Liver (tissue), 9 donors: ENCODE data around the gene HLA-DRB5. TPM values are rescaled to one million over a fixed set of nuclear protein-coding genes. Genes with fewer than 3 reads are reported as not detected.
"Not testable (repeated sequence)": the region's sequence is repeated elsewhere in the genome, so short reads cannot be mapped to it uniquely, and the experiment has no call there.

ENCODE experiments used
- DNase-seq: peaks from one replicate; pipeline ENCODE4 v3.0.0-alpha.2; 2017; ENCODE audit warnings: low spot score
- H3K27ac ChIP-seq, 2 donors: one replicate each; pipeline ENCODE4 v1.7.0; 2013; ENCODE audit warnings: inconsistent platforms in 2 of 2, low read length in 2 of 2, control low read depth in 1 of 2, low read depth in 1 of 2, mild to moderate bottlenecking in 1 of 2
- H3K27me3 ChIP-seq, 4 donors: one replicate each; pipeline versions ENCODE4 v1.6.1 to v1.7.0; 2013; ENCODE audit warnings: low read length in 3 of 4, inconsistent platforms in 1 of 4, mild to moderate bottlenecking in 1 of 4, moderate library complexity in 1 of 4; ENCODE audit not compliant: control insufficient read depth in 4 of 4, insufficient read depth in 4 of 4
- H3K36me3 ChIP-seq, 4 donors: one replicate each; pipeline versions ENCODE4 v1.6.1 to v1.7.0; 2013; ENCODE audit warnings: low read length in 3 of 4, mild to moderate bottlenecking in 3 of 4, low read depth in 1 of 4, moderate library complexity in 1 of 4; ENCODE audit not compliant: control insufficient read depth in 4 of 4, insufficient read depth in 3 of 4
- H3K4me1 ChIP-seq, 4 donors: one replicate each; pipeline versions ENCODE4 v1.6.1 to v1.7.0; 2013; ENCODE audit warnings: low read length in 3 of 4, mild to moderate bottlenecking in 3 of 4, moderate library complexity in 1 of 4; ENCODE audit not compliant: control insufficient read depth in 4 of 4, insufficient read depth in 4 of 4
- H3K4me3 ChIP-seq, 3 donors: one replicate each; pipeline versions ENCODE4 v1.6.1 to v1.7.0; 2013; ENCODE audit warnings: low read length in 3 of 3, control low read depth in 1 of 3, low read depth in 1 of 3, mild to moderate bottlenecking in 1 of 3
- H3K9ac ChIP-seq, 2 donors: one replicate each; pipeline ENCODE4 v1.7.0; 2013; ENCODE audit warnings: low read length in 2 of 2, mild to moderate bottlenecking in 2 of 2, moderate library complexity in 2 of 2, control low read depth in 1 of 2, low read depth in 1 of 2
- H3K9me3 ChIP-seq, 4 donors: one replicate each; pipeline versions ENCODE4 v1.6.1 to v1.7.0; 2013; ENCODE audit warnings: low read length in 3 of 4; ENCODE audit not compliant: control insufficient read depth in 4 of 4
- ATF3 ChIP-seq: IDR thresholded peaks from 2 replicates; pipeline ENCODE4 v1.6.1; 2016; ENCODE audit warnings: antibody characterized with exemption
- CTCF ChIP-seq: fragments of 150-350 bp; IDR thresholded peaks from 2 replicates; pipeline ENCODE4 v1.5.1; 2017; ENCODE audit warnings: improper control_type of control experiment, low read depth, low read length; ENCODE audit not compliant: missing input control
- EGR1 ChIP-seq, 2 donors: IDR thresholded peaks; 2 replicates each; pipeline ENCODE4 v1.6.1; 2016 to 2018; ENCODE audit warnings: antibody characterized with exemption in 2 of 2, low read depth in 2 of 2
- FOXA1 ChIP-seq: IDR thresholded peaks from 2 replicates; pipeline ENCODE4 v1.6.1; 2016; ENCODE audit warnings: antibody characterized with exemption
- FOXA2 ChIP-seq: IDR thresholded peaks from 2 replicates; pipeline ENCODE4 v1.6.1; 2016; ENCODE audit warnings: antibody characterized with exemption
- HNF4A ChIP-seq, 2 donors: conservative IDR thresholded peaks; 2 replicates each; pipeline ENCODE4 v1.6.1; 2016; ENCODE audit warnings: antibody characterized with exemption in 2 of 2, mild to moderate bottlenecking in 2 of 2
- HNF4G ChIP-seq: IDR thresholded peaks from 2 replicates; pipeline ENCODE4 v1.6.1; 2016; ENCODE audit warnings: antibody characterized with exemption
- JUND ChIP-seq, 2 donors: IDR thresholded peaks; 2 replicates each; pipeline ENCODE4 v1.6.1; 2016; ENCODE audit warnings: antibody characterized with exemption in 2 of 2
- MAX ChIP-seq: IDR thresholded peaks from 2 replicates; pipeline ENCODE4 v1.6.1; 2016; ENCODE audit warnings: antibody characterized with exemption
- NR2F2 ChIP-seq: IDR thresholded peaks from 2 replicates; pipeline ENCODE4 v1.6.1; 2016; ENCODE audit warnings: antibody characterized with exemption
- RAD21 ChIP-seq, 2 donors: IDR thresholded peaks; 2 replicates each; pipeline ENCODE4 v1.6.1; 2016; ENCODE audit warnings: antibody characterized with exemption in 2 of 2, mild to moderate bottlenecking in 2 of 2
- REST ChIP-seq: IDR thresholded peaks from 2 replicates; pipeline ENCODE4 v1.6.1; 2016; ENCODE audit warnings: antibody characterized with exemption, mild to moderate bottlenecking
- RXRA ChIP-seq, 2 donors: IDR thresholded peaks; 2 replicates each; pipeline ENCODE4 v1.6.1; 2017 to 2018; ENCODE audit warnings: antibody characterized with exemption in 2 of 2, mild to moderate bottlenecking in 1 of 2
- SP1 ChIP-seq: IDR thresholded peaks from 2 replicates; pipeline ENCODE4 v1.6.1; 2018; ENCODE audit warnings: antibody characterized with exemption, mild to moderate bottlenecking
- YY1 ChIP-seq: IDR thresholded peaks from 2 replicates; pipeline ENCODE4 v1.6.1; 2016; ENCODE audit warnings: antibody characterized with exemption, mild to moderate bottlenecking
- ZBTB33 ChIP-seq: IDR thresholded peaks from 2 replicates; pipeline ENCODE4 v1.6.1; 2016; ENCODE audit warnings: antibody characterized with exemption
- WGBS: extraction: QIAGEN DNeasy Blood & Tissue Kit; methylation state at CpG from one replicate; pipeline ENCODE4 v1.1.7; 2013; 5-methylcytosine and 5-hydroxymethylcytosine counted together
- polyA plus RNA-seq, 2 donors: library from polyadenylated mRNA; stranded (reverse) in 1 of 2; unstranded in 1 of 2; fragments of 200-250 nt in 1 of 2; fragments of >200 nt in 1 of 2; fragmentation: Nextera tagmentation in 1 of 2; extraction: Ambion mirVana in 1 of 2; gene quantifications; one replicate each; pipeline versions ENCODE4 v1.2.1 to v1.2.3, GENCODE V29; 2013 to 2015
- total RNA-seq, 2 donors: library from RNA; depleted of rRNA; stranded (reverse); fragments of >200 nt; gene quantifications; one replicate each; pipeline ENCODE4 v1.2.3, GENCODE V29; 2014
- donor health status: healthy.
- donor health status: healthy.
- donor health status: healthy.
- donor health status: healthy.
- donor health status: healthy.

The HLA-DRB5 gene
- total and polyA plus RNA-seq, 4 donors: 0.36 to 42.9 (median 2.8) TPM

- Histone ChIP-seq H3K9me3 (no peaks in the 10 kb centered on the region), H3K9ac (no peak overlapping the region), H3K4me3 (no peak overlapping the region), H3K36me3 (no peaks in the 10 kb centered on the region), H3K4me1 (no peaks in the 10 kb centered on the region), H3K27ac (no peak overlapping the region), H3K27me3 (no peaks in the 10 kb centered on the region)
- TF ChIP-seq SP1 (no peak), EGR1 (IDR thresholded peaks at IDR 0.05; ENCODE audit: low read depth in 2 of 2) (no peak), FOXA1 (no peak), FOXA2 (no peak), JUND (IDR thresholded peaks at IDR 0.05) (no peak), ATF3 (no peak), HNF4A (conservative IDR thresholded peaks at IDR 0.05) (no peak), MAX (no peak), YY1 (no peak), RAD21 (IDR thresholded peaks at IDR 0.05) (no peak), CTCF (no peak), NR2F2 (no peak), ZBTB33 (no peak), REST (no peak), RXRA (IDR thresholded peaks at IDR 0.05) (no peak), HNF4G (no peak)
- WGBS: 12% methylated on average over 3 of the region's 3 CpGs
- DNase-seq: no peak
Observed at GRCh38 chr6:32578962-32579361, 48.9 kb upstream of the HLA-DRB5 start.

- H3K9me3 ChIP-seq, H3K27me3 ChIP-seq, H3K27ac ChIP-seq, H3K9ac ChIP-seq, DNase-seq, H3K4me1 ChIP-seq, H3K4me3 ChIP-seq, H3K36me3 ChIP-seq: not testable (repeated sequence)
- WGBS: 27% methylated on average over 5 of the region's 5 CpGs
Observed at GRCh38 chr6:32577493-32577892, 47.4 kb upstream of the HLA-DRB5 start.
